Measurements from ENCODE around the gene AMZ1.
"Not testable (repeated sequence)": the region's sequence is repeated elsewhere in the genome, so short reads cannot be mapped to it uniquely, and the experiment has no call there.

The AMZ1 gene

GRCh38 chr7:2692543-2692942, 4.5 kb downstream of the AMZ1 start:
- DNase-seq: no peak

GRCh38 chr7:2693420-2694121, 5.6 kb downstream of the AMZ1 start:
- peak; percentile 28 for DNase-seq

- not testable (repeated sequence) for DNase-seq
These were observed 6.1 kb downstream of the AMZ1 start for GRCh38 chr7:2694122-2694436.

- DNase-seq: no peak
These were observed 10.7 kb downstream of the AMZ1 start for GRCh38 chr7:2698581-2699288.

- DNase-seq: no peak
These were observed 11.3 kb downstream of the AMZ1 start for GRCh38 chr7:2699289-2699620.

- DNase-seq: no peak
These were observed 12.3 kb downstream of the AMZ1 start for GRCh38 chr7:2700141-2700850.

GRCh38 chr7:2701424-2701823, 13.4 kb downstream of the AMZ1 start:
- DNase-seq: no peak

- DNase-seq: no peak
These were observed 14.0 kb downstream of the AMZ1 start for GRCh38 chr7:2701832-2702593.

- DNase-seq: no peak
These were observed 14.6 kb downstream of the AMZ1 start for GRCh38 chr7:2702594-2702957.

- no peak for DNase-seq
These were observed 17.5 kb downstream of the AMZ1 start for GRCh38 chr7:2705371-2706096.

- no peak for DNase-seq
These were observed 18.7 kb downstream of the AMZ1 start for GRCh38 chr7:2706685-2707126.

GRCh38 chr7:2707481-2707880, 19.5 kb downstream of the AMZ1 start:
- no peak for DNase-seq

GRCh38 chr7:2708041-2708440, 20.0 kb downstream of the AMZ1 start:
- no peak for DNase-seq

- no peak for DNase-seq
These were observed 20.7 kb downstream of the AMZ1 start for GRCh38 chr7:2708547-2709310.

- DNase-seq: no peak
These were observed 21.7 kb downstream of the AMZ1 start for GRCh38 chr7:2709553-2710285.

- no peak for DNase-seq
These were observed 22.3 kb downstream of the AMZ1 start for GRCh38 chr7:2710286-2710655.

- DNase-seq: no peak
These were observed 23.0 kb downstream of the AMZ1 start for GRCh38 chr7:2710901-2711551.

- DNase-seq: no peak
These were observed 24.1 kb downstream of the AMZ1 start for GRCh38 chr7:2711895-2712675.

GRCh38 chr7:2713370-2713769, 25.4 kb downstream of the AMZ1 start:
- DNase-seq: no peak

GRCh38 chr7:2713978-2714377, 26.0 kb downstream of the AMZ1 start:
- no peak for DNase-seq
